ENCODE data around the gene CAPN11.

CAPN11 gene

GRCh38 chr6:44211284-44211683, 52.7 kb downstream of the CAPN11 start:
- no peak for DNase-seq (ENCODE audit: low read depth in 2 of 2)

DNA sequence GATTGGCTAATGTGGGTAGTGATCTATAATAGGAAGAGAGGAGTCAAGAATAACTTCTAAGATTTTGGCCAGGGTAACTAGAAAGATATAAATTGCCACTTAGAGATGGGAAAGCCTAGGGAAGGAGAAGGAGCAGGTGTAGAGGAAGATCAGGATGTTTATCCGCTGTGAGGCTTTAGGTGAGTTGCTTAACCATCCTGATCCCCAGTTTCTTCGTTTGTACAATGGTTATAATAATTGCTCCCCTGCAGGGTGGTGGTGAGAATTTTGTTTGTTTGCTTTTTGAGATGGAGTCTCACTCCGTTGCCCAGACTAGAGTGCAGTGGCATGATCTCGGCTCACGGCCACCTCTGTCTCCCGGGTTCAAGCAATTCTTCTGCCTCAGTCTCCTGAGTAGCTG, 55.7 kb downstream of the CAPN11 start:
- no peak for DNase-seq (ENCODE audit: low read depth in 2 of 2)

DNA sequence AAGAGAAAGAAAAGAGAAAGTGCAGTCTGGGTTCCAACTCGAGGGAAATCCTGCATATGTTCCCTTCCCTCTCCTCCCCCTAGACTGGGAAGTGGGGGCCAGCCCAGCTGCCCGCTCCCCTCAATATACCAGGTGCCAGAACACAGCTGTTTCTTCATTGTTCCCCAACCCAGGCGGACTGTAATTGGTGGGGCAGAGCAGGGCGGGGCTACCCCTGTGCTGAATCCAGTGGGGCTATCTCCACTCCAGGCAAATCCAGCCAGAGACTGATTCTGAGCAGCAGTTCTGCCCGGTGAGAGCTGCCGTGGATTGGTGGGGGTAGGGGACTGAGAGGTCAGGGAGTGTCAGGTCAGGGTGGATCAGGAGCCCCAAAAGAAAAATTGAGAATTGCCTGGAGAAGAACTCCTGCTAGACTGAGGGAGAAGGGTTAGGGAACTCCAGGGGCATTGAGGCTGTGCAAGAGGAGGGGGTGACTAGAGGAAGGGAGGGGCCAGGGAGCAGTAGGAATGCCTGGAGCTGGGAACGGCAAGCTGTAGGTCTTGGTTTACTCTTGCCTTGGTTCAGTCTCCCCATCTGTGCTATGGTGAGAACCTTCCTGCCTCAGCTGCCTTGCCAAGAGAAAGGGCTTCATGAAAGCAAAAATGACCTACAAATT, 58.2 kb downstream of the CAPN11 start, which contains the start of gene MYMX:
MYMX (plus strand) TSS at position 250 of the 655 bp plus-strand sequence. CDS start 546 bp downstream, outside the sequence.
- DNase-seq (ENCODE audit: low read depth in 2 of 2) = no peak

DNA sequence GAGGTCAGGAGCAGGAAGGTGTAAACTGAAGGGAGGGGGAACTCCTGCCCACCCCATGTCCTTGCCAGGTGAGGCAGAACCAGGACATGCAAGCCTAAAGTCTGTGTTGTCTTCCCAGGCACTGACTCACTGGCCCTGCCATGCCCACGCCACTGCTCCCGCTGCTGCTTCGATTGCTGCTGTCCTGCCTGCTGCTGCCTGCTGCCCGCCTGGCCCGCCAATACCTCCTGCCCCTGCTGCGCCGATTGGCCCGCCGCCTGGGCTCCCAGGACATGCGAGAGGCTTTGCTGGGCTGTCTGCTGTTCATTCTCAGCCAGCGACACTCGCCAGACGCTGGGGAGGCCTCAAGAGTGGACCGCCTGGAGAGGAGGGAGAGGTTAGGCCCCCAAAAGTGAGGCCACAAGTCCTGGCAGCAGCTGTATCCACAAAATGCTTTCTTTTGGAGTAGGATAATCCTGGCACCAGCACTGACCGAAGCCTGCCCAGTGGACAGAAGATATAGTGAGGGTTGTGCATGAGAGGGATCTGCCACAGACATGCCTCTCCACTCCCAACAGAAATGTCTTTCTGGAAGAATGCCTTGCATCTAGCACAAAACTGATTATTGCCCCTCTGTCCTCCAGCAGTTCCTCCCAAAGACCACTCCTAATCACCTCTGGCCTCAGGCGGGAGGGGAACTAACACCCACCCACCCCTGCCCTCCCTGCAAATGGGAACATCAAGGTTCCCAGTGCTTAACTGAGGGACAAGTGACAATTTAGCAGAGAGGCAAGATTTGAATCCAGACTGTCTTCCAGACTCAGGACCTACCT, 58.9 kb downstream of the CAPN11 start:
- DNase-seq (ENCODE audit: low read depth in 2 of 2) = no peak

DNA sequence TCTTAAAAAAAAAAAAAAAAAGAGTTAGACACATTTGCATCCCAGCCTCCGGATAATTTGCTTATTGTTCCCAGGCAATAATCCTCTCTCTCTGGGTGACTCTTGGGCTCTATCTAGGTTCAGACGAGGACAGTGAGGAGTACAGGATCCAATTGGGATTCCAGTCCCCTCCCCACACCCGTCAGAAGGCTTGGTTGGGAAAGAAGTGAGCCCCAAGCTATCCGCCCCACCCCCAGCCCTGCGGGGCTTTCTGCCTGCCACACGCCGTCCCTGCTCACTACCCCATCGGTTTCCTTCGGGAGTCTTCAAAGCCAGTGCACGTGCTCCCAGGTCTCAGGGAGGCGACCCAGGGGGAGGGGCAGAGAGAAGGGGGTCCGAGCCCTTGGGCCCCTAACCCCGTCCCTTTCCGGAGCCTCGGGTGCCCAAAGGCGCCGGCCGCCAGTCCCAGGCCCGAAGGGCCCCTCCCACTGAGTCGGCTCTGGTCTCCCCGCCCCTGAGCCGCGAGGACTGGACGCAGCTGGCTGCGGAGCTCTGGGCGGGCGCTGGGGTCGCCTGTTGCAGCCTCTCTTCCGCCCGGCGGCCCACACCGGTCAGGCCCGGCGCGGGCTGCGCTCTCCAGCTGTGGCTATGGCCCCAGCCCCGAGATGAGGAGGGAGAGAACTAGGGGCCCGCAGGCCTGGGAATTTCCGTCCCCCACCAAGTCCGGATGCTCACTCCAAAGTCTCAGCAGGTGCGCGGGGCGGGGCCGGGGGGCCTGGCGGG, 60.6 kb downstream of the CAPN11 start:
- peak in 1 of 2 donors; percentile 23 for DNase-seq (ENCODE audit: low read depth in 2 of 2)

DNA sequence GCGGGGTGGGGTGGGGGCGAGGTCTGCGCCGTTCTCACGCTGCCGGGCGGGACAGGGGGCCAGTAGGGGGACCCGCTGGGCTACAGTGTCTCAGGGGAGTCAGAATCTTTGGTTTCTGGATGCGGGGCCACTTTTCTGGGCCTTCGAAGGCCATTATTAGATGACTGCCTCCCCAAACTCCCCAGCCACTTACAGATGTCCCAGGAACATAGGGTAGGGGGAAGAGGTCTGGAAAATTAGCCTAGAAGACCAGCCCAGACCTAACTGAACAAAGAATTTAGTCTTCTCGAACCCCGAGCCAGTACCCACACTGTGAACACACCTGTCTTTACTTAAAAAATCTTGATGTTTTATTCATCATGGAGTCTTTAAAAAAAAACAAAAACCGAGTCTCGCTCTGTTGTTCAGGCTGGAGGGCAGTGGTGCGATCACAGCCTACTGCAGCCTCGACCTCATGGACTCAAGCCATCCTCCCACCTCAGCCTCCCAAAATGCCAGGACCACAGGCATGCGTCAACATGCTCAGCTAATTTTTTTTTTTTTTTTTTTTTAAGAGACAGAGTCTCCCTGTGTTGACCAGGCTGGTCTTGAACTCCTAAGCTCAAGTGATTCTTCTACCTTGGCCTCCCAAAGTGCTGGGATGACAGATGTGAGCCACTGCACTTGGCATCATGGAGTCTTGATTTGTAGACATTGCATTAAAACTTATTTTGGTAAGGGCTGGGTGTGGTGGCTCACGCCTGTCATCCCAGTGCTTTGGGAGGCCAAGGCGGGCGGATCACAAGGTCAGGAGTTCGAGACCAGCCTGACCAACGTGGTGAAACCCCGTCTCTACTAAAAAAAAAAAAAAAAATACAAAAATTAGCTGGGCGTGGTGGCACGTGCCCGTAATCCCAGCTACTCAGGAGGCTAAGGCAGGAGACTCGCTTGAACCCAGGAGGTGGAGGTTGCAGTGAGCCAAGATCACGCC, 61.5 kb downstream of the CAPN11 start:
- DNase-seq (ENCODE audit: low read depth in 2 of 2) = no peak

DNA sequence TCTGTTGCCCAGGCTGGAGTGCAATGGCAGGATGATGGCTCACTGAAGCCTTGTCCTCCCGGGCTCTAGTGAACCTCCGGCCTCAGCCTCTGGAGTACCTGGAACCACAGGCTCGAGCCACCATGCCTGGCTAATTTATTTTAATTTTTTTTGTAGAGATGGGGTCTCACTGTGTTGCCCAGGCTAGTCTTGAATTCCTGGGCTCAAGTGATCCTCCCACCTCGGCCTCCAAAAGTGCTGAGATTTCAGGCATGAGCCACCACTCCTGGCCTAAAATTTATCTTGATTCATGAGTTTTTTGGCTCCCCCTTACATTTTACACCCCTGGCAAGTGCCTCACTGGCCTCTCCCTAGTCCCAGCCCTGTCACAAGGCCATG, 62.3 kb downstream of the CAPN11 start:
- no peak for DNase-seq (ENCODE audit: low read depth in 2 of 2)

- peak; percentile 54 to 71 for DNase-seq (ENCODE audit: low read depth in 2 of 2)
Measured at GRCh38 chr6:44221291-44221960, 62.8 kb downstream of the CAPN11 start.

GRCh38 chr6:44221961-44222335, 63.3 kb downstream of the CAPN11 start:
- no peak for DNase-seq (ENCODE audit: low read depth in 2 of 2)

DNA sequence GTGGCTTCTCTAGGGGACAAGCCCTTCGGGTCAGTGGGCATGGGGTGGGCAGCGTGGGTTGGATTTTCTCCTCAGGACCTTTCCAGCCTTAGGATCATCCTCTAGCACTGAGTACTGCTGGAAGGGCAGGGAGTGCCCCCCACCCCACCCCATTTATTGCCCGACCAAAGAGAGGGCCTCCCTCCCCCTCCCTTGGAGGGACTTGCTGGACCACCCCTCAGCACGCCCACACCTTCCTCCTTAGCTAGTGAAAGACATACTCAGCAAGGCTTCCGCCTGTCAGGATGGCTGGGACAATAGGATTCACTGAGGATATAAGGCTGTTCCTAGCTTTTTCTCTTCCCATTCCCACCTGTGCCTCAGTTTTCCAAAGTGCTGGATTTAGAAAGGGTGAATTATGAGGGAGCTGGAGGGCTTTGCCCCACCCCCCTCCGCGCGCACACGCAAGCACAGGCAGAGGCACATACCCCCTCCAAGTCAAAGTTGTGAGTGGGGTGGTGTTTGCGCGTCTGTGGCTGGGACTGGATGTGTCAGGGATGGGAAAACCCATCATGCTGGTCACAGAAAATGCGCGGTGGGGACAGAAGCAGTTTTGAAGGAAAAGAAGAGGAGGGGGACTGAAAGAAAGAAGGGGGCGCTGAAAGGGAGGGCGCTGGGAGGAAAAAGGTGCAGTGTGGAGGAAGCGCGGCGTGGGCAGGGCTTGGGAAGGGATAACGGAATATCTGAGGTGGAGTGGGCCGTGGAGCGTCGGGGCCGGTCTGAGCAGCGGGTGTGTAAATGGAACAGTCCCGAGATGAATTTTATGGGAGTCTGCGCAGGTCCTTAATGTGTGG, 64.1 kb downstream of the CAPN11 start:
- DNase-seq (ENCODE audit: low read depth in 2 of 2) = no peak

DNA sequence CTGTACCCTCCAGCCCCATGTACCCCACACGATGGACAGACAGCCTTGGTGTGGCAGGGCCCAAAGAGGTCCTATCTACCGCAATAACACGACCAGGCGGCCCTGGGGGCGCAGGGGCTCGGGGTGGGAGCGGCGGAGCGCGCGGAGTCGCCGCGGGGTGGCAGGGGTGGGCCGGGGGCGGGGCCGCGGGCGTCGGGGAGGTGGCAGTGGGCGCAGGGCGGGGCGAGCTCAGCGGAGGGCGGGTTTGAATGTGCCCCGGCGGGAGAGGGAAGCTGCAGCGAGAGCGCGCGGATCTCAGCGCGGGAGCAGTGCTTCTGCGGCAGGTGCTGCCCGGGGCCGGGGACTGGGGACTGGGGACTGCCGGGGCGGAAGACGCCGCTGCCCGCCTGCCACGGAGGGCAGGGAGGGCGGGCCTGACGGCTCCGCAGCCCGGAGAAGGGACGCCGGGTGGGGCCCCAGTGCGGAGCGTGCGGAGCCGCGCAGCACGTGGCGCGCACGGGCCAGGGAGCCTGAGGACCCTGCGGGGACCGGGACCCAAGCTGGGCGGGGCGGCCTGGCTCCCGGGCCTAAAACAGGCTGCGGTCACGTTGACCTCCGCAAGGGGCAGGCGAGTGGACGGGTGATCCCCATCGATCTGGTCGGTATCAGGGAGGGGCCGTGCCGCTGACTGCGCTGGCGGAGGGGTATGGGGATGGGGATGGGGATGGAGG, 64.9 kb downstream of the CAPN11 start, which contains the start of gene SLC29A1:
SLC29A1 (plus strand) TSS at position 277 of the 710 bp plus-strand sequence. CDS start 3,719 bp downstream, outside the sequence.
- peak; percentile 77 to 81 for DNase-seq (ENCODE audit: low read depth in 2 of 2)

DNA sequence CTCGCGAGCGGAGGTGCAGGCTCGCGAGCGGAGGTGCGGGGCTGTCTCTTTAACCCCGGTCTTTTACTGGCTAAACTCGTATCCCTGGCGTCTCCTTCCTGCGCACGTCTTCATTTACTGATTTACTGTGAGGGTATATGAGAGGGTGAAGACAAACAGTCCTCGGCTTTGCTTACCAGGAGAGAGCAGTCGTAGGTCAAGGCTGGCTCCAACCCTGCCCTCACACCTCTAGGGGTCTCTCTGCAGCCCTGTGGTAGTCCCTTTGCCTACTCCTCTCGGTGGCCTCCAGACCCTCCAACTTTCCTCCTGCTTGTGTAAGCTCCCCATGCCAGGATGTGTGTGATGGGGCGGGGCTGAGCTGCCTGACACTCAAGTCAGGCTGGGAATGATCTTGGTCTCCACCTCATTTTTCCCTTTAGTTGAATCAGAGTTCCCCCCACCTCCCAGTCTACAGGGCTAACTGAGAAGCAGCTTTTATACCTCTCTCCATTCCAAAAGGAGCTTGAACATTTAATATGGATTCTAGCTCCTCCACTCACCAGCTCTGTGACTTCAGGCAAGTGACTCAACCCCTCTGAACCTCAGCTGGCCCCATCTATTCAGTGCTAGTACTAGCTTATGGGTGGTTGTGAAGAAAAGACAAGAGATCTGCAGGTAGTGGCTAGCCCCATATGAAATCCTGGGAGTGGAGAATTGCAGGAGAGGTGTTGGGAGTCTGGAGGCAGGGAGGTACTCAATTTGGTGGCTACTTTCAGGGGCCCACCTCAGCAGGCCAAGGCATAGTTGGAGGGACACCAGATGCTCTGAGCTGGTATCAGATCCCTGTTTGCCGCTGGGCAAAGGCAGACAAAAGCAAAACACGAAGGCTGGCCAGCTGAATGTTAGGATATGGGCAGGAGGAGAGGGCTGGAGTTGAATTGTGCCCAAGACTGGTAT, 65.7 kb downstream of the CAPN11 start:
- no peak for DNase-seq (ENCODE audit: low read depth in 2 of 2)

DNA sequence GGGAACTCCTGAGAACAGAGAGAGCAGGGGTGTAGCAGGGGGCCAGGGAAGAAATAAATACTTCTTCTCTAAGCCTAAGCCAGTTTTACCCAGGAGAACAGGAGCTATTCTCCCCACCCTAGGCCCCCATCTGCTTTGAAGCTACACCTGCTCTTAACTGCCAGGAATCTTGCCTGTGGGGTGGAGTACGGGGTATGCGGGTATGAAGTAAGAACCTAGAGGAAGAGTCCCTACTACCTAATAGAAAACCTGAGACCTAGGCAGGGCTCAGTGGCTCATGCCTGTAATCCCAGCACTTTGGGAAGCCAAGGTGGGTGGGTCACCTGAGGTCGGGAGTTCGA, 66.3 kb downstream of the CAPN11 start:
- DNase-seq (ENCODE audit: low read depth in 2 of 2) = no peak

- DNase-seq (ENCODE audit: low read depth in 2 of 2) = no peak
Measured at GRCh38 chr6:44225579-44226325, 67.1 kb downstream of the CAPN11 start.

DNA sequence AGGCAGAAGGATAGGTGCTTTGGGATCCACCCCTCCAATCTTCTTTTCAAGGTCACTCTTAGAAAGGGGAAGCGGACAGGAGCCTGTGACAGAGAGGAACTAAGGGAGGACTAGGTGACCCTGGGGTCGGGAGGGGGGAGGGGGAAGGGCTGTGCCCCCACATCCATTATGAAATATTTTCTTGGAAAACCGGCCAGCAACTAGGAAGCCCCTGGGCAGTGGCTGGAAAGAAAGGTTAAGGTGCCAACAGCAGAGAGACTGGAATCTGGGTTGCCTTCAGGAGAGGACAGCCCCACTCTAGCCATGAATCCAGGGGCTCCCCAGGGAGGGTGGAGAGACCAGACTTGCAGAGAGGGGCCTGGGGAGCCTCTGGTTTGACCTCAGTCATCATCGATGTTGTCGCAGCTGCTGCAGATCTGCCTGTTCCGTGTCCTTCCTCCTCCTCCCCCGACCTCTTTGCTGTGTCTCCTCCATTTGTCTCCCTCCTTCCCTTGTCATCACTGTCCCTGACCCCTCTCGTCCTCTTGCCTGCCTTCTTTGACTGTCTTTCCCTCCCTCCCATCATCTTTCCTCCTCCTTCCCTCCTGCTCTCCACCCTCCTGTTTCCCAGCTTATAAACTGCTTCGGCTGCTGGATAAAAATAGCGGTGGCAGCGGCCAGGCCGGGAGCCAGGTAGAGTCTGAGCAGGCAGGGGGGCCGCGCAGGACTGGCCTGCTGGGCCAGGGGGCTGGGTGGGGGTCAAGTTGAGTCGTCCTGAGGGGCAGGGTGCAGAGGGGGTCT, 67.9 kb downstream of the CAPN11 start:
- no peak for DNase-seq (ENCODE audit: low read depth in 2 of 2)

GRCh38 chr6:44227148-44227793, 68.7 kb downstream of the CAPN11 start:
- no peak for DNase-seq (ENCODE audit: low read depth in 2 of 2)

Measured in stimulated activated CD8-positive, alpha-beta memory T cell treated with anti-CD3 and anti-CD28 coated beads, Interleukin-2, amount 100 ng/mL, for 48 hours (primary cell).